ENCODE data around the gene DNAH2. TPM values are rescaled to one million over a fixed set of nuclear protein-coding genes. Genes with fewer than 3 reads are reported as not detected.

The DNAH2 gene
- polyA plus RNA-seq, 5 donors = 1.1 to 3.8 (median 2.1) TPM

- no peak for DNase-seq
These were observed 2.1 kb downstream of the DNAH2 start for GRCh38 chr17:7719661-7720060.

GRCh38 chr17:7720125-7720524 is 2.6 kb downstream of the DNAH2 start:
- DNase-seq = no peak

- DNase-seq = no peak
These were observed 4.1 kb downstream of the DNAH2 start for GRCh38 chr17:7721612-7722011.

- no peak for DNase-seq
These were observed 10.3 kb downstream of the DNAH2 start for GRCh38 chr17:7727886-7728285.

- no peak for DNase-seq
These were observed 12.3 kb downstream of the DNAH2 start for GRCh38 chr17:7729816-7730215.

- peak; percentile 46 to 52 for DNase-seq
These were observed 15.5 kb downstream of the DNAH2 start for GRCh38 chr17:7732981-7733539.

GRCh38 chr17:7737601-7738000 is 20.1 kb downstream of the DNAH2 start:
- DNase-seq = no peak

- no peak for DNase-seq
These were observed 22.2 kb downstream of the DNAH2 start for GRCh38 chr17:7739746-7740145.

- DNase-seq = no peak
These were observed 23.0 kb downstream of the DNAH2 start for GRCh38 chr17:7740481-7741001.

GRCh38 chr17:7742729-7743128 is 25.2 kb downstream of the DNAH2 start:
- no peak for DNase-seq

- no peak for DNase-seq
These were observed 26.9 kb downstream of the DNAH2 start for GRCh38 chr17:7744416-7744815.

GRCh38 chr17:7745748-7746470 is 28.4 kb downstream of the DNAH2 start:
- DNase-seq = no peak

GRCh38 chr17:7747635-7748071 is 30.1 kb downstream of the DNAH2 start:
- no peak for DNase-seq

- DNase-seq = no peak
These were observed 30.7 kb downstream of the DNAH2 start for GRCh38 chr17:7748076-7748775.

GRCh38 chr17:7750321-7750821 is 32.8 kb downstream of the DNAH2 start:
- no peak for DNase-seq

- DNase-seq = no peak
These were observed 37.1 kb downstream of the DNAH2 start for GRCh38 chr17:7754656-7755055.

- no peak for DNase-seq
These were observed 37.7 kb downstream of the DNAH2 start for GRCh38 chr17:7755095-7755890.

GRCh38 chr17:7756968-7757367 is 39.4 kb downstream of the DNAH2 start:
- DNase-seq = no peak

- no peak for DNase-seq
These were observed 46.4 kb downstream of the DNAH2 start for GRCh38 chr17:7763919-7764318.

- no peak for DNase-seq
These were observed 49.5 kb downstream of the DNAH2 start for GRCh38 chr17:7767004-7767403.

GRCh38 chr17:7767405-7768021 is 50.0 kb downstream of the DNAH2 start:
- peak; percentile 38 to 64 for DNase-seq
